Hematopoietic multipotent progenitor cell (in vitro differentiated cells): ENCODE results near the gene PTPRT. TPM values are rescaled to one million over a fixed set of nuclear protein-coding genes. Genes with fewer than 3 reads are reported as not detected.
"Not testable (repeated sequence)": the region's sequence is repeated elsewhere in the genome, so short reads cannot be mapped to it uniquely, and the experiment has no call there.

Experiments used
- DNase-seq, 3 donors: peaks; one replicate each; pipeline ENCODE4 v3.0.0-alpha.2; 2011 to 2015; ENCODE audit warnings: low read depth in 2 of 3, low spot score in 2 of 3
- total RNA-seq: library from RNA; depleted of rRNA; stranded (reverse); fragments of >200 nt; gene quantifications from one replicate; pipeline ENCODE4 v1.2.3, GENCODE V29; 2012

The PTPRT gene
- total RNA-seq, 1 donor, result under 0.01 TPM

DNA sequence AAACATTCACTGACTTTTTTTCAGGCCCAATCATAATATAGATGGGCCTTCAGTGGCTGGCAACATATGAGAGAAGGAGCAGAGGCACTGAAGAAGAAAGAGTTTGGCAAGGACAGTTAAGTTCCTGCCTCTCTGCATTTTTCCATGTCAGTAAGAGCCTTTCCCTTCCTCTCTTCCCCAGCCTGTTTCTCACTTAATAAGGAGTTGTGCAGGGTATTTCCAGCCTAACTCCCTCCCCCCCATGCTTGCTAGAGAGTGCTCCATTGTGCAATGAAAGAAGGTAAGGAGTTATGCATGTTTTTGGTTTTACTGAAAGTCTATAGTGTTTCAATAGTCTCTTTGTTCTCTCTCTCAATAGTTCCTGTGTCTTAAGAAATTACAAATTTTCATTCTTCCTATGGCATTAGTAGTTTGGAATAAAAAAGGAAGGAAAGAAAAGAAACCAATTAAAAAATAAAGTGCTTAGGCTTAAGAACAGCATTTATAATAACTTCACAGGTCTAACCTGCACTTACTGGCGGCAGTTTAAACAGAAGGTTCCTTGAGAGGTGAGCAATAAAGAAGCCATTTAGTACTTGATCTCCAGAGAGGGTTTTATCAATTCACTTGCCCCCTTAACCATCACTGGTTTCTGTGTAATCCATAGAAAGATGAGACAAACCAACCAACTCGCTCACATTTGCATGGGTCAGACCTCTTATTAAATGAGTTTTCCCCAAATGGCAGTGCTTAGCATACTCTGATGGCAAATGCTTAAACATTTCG lies 251.1 kb downstream of the PTPRT start:
- DNase-seq, result no peak

DNA sequence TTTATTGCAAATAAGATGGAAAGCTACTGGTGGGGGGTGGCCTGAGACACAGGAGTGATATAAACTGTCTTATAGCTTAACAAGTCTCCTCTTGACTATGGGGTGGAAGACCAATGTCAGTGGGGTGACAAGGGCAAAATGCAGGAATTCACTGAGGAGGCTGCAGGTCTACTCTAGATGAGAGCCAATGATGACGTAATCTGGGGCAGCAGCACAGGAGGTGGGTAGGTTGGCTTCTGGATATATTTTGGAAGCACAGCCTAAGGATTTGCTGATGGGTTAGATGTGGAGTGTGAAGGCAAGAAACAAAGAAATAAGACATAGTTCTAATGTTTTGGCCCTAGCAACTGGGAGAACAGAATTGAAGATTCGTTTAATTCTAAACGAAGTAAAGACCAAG lies 253.2 kb downstream of the PTPRT start:
- DNase-seq, result no peak

DNA sequence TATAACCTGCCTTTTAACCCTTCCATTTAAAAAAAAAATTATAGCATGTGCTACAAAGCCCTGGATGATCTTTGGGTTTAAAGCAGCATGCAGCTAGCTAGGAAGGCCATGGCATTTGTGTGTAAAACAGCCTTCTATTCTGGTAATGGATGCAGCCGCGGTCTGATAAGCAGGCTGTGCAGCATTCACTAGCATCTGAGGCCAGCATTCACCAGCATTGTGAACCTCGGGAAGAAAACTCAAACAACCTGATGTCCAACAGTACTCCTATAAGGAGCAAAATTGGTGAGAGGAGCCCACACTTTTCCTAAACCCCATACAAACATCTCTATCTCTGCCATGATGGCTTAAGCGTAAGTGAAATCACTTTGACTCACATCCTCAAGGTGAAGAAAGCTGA lies 265.5 kb downstream of the PTPRT start:
- DNase-seq, result no peak

DNA sequence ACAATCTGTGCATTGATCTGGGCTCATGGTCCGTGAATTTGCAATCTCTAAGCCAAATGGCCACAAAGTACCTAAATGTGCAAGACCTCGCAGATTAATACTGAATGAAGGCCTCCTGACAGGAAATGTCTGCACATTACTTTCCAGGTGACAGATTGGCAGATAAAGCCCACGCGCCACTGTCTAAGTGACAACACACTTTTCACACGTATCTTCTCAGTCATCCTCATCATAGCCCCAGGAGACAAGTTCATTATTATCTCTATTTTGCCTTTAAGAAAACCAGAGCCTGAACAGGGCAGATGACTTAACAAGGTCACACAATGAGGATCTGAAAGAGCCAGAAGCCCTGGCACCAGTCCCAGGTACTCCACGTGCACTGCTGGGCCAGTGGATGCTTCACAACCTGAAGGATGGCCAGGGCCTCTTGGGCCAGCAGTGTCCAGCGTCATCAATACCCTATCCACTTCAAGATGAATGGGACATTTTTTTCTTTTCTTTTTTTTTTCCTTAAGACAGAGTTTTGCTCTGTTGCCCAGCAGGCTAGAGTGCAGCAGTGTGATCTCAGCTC lies 266.3 kb downstream of the PTPRT start:
- DNase-seq, result no peak

DNA sequence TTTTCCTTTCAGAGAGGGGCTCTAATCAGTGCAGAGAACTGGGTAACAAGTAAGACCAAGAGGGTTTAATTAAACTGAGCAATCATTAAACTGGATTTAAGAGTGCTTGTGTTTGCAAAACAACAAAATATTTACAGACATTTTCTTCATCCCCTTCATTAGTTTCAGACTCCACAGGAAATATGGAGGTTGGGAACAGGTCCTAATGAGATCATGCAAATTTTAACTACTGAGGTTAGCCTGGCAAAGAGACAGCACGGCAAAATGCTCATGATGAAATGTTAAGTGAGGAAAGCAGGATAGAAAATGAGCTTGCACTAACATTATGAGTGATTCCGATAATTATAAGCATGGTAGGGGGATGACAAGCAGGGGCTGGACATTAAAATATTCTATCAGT lies 268.9 kb downstream of the PTPRT start:
- no peak for DNase-seq

DNA sequence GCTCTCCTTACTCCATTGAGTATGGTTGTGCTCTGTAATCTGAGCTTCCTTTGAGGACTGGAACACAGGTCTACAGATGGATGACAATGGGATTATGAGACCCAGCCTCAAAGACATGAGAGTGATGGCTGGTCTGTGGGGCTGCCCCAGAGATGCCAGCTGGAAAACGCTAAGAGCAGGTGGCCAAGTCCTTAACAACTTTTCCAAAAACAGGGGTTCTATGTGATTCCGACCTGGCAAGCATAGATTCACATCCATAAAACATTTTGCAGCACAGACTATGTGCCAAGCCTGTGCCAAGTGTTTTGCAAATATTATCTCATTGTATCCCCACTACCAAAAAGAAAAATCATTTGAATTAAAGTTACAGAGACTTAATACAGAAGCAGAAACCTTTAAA lies 270.4 kb downstream of the PTPRT start:
- no peak for DNase-seq

DNA sequence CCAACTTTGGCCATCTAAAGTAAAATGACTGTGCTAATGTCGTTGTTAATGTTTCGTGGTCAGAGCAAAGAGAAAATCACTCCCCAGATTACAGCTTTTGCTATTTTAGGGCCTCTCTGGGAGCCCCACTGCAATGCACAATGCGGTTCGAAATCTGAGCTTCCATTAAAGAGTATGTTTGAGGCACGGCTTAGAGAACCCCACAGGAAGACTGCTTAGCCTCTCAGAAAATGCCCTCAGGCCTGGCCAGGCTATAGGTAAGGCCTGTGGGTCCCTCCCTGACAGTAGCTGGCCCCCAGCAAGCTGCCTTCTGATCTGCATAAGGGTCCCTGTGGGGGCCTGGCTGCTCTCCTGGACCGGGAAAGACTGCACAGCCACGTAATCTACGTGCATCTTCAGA lies 274.6 kb downstream of the PTPRT start:
- DNase-seq, result no peak

DNA sequence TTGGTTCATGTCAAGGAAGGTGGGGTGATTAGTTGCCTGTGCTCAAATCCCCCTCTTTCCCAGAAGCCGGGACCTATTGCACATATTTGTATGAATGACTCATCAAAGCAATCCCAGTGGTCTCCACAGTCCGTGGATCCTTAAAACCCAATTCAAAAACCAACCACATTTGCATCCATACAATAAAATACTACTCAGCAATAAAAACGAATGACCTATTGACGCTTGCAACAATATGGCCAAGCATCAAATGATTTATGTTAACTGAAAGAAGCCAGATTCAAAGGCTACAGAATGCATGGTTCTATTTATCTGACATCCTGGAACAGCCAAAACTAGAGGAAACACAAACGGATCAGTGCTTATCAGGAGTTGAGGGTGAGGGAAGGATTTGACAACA lies 275.4 kb downstream of the PTPRT start:
- DNase-seq, result no peak

DNA sequence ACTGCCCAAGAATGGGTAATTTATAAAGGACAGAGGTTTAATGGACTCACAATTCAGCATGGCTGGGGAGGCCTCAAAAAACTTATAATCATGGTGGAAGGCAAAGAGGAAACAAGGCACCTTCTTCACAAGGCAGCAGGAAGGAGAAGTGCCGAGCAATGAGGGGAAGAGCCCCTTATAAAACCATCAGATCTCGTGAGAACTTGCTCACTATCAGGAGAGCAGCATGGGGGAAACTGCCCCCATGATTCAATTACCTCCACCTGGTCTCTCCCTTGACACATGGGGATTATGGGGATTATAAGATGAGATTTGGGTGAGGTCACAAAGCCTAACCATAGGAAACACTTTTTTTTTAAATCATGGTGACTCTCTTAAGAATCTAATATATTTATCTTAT lies 278.9 kb downstream of the PTPRT start:
- DNase-seq, result not testable (repeated sequence)

DNA sequence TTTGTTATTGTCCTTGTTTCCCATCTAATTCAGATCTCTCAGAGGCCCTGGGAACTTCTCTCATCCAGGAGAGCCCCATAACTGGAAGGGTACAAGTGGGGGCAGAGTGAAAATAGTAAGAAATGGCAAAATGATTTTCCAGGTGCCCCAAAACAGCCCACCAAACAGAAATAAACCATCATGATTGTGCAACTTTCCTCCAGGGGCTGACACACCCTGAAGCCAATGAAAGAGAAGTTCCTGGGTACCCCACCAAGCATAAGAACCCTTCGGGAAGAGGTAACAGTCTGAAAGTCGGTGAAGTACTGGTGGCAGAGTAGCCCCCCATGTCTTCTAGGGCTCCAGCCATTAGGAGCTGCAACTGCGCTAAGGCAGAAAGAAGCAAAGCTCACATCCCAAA lies 282.0 kb downstream of the PTPRT start:
- no peak for DNase-seq

DNA sequence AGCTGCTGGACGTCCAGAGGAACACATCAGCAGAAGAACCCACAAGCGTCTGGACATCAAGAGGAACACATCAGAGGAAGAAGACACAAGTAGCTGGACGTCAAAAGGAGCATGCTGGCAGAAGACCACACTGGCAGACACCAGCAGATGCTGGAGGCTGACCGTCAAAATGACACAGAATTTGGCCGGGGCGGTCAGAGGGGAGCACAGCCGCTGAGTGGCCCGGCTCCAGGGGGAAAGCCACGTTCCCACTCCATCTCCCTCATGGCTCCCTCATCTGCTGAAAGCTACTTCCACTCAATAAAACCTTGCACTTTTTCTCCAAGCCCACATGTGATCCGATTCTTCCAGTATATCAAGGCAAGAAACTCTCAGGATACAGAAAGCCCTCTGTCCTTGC lies 283.6 kb downstream of the PTPRT start:
- DNase-seq, result no peak

DNA sequence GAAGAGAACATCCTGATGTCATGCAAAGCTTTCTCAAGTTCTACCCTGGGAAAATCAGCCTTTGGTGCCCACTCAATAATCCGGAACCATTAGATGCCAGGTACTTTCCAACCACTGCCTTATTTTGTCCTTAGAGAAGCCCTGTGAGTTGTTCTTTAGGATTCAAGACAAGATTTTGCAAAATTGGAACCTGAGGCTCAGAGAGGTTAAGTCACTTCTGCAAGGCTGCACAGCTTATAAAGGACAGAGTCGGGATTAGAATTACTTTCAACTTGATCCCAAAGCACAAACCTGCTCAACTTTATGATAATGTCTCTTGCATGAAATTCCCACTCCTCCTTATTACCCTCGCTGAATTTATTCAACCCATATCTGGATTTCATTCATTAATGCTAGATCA lies 287.2 kb downstream of the PTPRT start:
- no peak for DNase-seq

DNA sequence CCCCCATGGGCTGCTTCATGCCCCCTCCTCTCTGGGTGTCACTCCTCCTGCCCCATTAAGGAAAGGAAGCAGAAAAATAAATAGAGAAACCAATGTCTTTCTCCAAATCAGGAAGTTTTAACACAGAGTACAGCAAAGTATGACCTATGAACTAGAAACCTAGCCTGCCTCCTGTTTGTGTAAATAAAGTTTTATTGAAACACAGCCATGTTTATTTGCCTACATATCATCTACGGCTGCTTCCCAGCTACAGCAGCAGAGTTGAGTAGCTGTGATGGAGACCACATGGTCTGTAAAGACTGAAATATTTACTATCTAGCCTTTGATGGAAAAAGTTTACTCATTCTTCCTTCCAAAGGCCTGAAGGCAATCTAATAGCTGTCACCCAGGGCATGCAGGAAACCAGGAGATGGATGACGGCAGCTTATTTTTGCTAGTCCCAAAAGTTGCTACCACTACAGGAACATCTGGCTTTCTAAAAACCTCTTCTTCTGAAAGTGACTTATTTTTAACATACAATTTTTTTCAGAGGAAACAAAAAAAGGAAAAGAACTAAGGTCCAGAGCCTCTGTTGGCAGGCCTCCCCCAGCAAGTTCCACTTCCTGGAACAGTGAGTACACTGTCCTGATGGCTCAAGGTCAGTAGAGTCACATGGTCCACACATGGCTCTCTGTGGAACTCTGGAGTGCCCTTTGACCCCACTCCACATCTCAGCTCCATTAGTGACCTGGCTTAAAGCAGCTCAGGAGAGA lies 287.8 kb downstream of the PTPRT start:
- DNase-seq, result no peak

DNA sequence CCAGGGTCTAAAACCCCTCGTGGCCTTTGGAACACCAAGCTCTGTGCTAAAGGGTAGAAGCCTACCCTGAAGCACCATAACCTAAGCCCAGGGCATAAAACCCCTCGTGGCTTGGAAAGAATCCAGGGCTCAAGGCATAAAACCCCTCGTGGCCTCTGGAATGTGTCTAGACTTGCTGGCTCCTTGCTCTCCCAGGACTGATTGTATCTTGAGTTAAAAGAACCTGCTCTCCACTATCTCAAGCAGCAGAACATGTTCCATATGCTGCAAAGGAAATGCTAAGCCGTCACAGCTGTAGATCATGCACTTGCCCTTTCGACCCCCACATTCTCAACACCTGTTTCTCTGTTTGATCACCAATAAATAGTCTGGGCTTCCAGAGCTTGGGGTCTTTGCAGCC lies 288.9 kb downstream of the PTPRT start:
- DNase-seq, result not testable (repeated sequence)

DNA sequence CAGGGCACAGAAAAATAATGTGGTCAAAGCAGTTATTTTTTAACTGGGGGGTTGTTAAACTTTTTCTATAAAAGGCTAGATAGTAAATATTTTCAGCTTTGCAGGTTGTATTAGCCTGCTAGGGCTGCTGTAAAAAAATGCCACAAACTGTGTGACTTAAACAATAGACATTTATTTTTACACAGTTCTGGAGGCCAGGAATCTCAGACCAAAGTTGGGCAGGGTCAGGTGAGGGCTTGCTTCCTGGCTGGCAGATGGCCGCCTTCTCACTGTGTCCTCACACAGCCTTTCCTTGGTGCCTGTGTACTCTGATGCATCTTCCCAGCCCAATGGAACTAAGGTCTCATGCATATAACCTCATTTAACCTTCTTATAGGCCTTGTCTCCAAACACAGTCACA lies 294.7 kb downstream of the PTPRT start:
- no peak for DNase-seq

DNA sequence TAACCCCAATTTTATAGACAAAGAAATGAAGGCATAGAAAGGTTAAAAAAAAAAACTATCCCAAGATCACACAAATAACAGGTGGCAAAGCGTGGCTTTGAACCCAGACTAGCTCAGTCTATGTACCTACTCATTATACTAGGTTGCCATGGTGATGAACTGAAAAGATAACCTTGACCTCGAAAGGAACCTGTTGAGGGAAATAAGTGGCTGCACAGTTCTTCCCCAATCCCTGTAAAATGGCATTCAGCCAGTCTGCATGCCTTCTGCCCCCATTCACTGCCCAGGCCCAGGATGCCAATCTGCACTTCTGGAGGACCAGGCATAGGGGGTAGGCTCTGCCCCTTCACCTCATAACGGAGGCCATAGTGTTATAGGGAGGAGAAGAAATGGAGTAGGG lies 295.2 kb downstream of the PTPRT start:
- no peak for DNase-seq

DNA sequence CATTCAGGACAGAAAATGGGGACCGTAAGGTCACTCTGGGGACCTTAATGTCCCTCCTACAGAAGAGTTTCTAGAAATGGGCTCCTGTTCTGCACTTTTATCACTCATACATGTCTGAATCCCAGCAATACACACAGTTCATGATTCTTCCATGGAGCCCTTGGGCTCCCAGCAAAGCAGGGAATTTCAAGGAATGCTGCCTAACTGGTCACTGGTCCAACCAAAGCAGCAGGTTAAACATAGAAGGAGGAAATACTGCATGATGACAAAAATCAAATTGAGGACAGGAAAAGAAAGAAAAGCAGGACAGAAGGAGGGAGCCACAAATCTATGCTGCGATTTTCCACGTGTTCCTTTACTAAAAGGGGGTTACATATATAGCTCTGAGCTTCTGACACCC lies 300.2 kb downstream of the PTPRT start:
- DNase-seq, result no peak

DNA sequence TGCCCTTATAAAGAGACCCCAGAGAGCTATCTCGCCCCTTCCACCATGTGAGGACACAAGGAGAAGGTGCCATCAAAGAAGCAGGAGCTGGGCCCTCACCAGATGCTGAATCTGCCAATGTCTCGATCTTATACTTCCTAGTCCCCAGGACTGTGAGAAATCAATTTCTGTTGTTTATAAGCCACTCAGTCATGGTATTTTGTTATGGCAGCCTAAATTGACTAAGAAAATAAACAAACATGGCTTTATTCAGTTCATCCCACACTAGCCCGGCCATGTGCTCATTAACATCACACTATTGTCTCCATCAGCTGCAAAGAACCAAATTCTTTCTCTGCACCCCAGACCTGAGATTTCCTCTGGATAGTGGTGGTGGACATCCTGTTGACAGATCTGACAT lies 302.4 kb downstream of the PTPRT start:
- DNase-seq, result no peak

DNA sequence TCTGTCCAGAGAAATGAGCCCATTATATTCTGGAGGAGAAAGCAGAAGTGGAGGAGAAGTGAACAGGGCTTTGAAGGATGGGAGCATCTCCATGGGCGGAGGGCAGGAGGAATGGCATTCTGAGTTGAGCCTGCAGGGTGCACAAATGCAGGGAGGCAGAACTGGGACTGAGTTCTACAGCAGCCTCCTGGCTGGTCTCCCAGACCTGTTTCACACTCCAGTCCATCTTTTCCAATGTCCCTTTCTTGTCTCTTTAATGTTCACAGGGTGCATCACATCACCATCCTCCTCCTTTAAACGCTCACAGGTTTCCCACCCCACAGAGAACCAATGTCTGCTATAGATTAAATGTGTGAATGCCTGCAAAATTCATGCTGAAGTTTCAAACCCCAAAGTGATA lies 302.9 kb downstream of the PTPRT start:
- DNase-seq, result no peak

DNA sequence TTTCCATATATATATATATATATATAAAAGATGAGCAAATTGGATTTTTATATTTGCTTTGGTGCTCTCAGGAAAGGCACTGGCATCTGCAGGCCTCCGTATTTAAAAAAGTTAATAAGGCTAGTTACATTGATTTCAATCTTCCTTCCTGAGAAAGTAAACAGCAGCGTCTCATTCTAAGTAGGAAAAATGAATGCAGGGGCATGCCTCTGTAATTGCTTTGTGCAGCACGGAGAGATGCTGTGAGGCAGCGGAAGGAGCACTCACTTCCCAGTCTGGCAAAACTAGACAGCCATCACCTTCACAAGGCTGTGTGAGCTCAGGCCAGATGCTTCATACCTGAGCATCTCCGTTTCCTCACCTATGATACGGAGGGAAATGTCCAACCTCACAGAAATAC lies 303.7 kb downstream of the PTPRT start:
- no peak for DNase-seq

DNA sequence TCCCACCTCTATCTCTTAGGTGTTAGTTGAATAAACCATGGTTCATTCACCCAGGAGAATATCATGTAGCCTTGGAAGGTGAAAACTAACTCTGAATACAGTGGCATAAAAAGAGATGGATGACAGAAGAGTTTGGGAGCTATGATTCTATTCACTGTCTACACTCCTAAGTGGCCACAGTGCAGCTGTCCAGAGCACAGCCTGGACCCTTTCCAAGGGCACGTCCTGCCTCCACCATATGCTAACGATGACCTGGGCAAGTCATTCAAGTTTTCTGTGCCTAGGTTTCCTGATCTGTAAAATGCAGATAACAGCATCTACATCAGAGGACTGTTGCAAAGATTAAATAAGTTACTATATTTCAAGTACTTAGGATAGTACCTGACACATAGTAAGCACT lies 314.1 kb downstream of the PTPRT start:
- DNase-seq, result no peak

DNA sequence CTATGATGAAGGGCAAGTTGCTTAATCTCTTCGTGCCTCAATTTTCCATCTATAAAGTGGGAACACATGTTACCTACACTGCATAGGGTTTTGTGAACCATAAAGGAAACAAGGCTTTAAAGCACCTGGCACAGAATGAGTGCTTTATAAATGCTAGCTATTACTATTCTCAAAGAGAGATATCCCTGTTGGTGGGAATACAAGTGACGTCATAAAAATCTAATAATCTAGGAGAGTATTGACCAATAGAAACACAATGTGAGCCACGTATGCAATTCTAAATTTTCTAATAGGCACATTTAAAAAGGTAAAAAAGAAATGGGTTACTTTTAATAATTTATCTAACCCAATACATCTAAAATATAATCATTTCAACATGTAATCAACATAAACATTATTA lies 316.4 kb downstream of the PTPRT start:
- DNase-seq, result no peak
